OCI-LY7 (cell line): ENCODE data around the gene PWP1. TPM values are rescaled to one million over a fixed set of nuclear protein-coding genes. Genes with fewer than 3 reads are reported as not detected.

Source experiments
- BruUV-seq: library from RNA; stranded (reverse); fragments of 400-500 nt; replicated peaks from 2 replicates; lab custom pipeline; 2021; lab: Mats Ljungman, UMichigan
- CTCF ChIA-PET: fragments of 300-600 bp; sonication (Branson Sonifier 250); formaldehyde crosslinking; loops from one replicate; lab custom pipeline; 2022; ENCODE audit warnings: antibody characterized with exemption; ENCODE audit not compliant: unreplicated experiment; lab: Charles Lee
- POLR2A ChIA-PET: fragments of 300-600 bp; sonication (Branson Sonifier 250); formaldehyde crosslinking; loops from one replicate; lab custom pipeline; 2022; ENCODE audit warnings: antibody characterized with exemption; lab: Charles Lee
- DNase-seq: peaks from one replicate; pipeline ENCODE4 v3.0.0-alpha.2; 2015; ENCODE audit warnings: low spot score
- H2AFZ ChIP-seq: fragments of 200-600 bp; sonication (generic), shearing (Covaris generic); 2 replicates; pipeline ENCODE4 v1.6.1; 2014; ENCODE audit warnings: mild to moderate bottlenecking, antibody characterized with exemption, low read length, moderate library complexity
- H3K27ac ChIP-seq: fragments of 200-600 bp; sonication (generic); 2 replicates; pipeline ENCODE4 v1.5.1; 2014; ENCODE audit warnings: mixed run types, low read depth, mild to moderate bottlenecking, moderate library complexity, low read length, inconsistent platforms; ENCODE audit not compliant: poor library complexity, severe bottlenecking
- H3K36me3 ChIP-seq: fragments of 200-600 bp; sonication (generic); 2 replicates; pipeline ENCODE4 v1.6.1; 2014; ENCODE audit warnings: mild to moderate bottlenecking, antibody characterized with exemption, low read length, moderate library complexity, mixed read lengths; ENCODE audit not compliant: insufficient read depth
- H3K4me1 ChIP-seq: fragments of 200-600 bp; sonication (generic); 2 replicates; pipeline ENCODE4 v1.5.1; 2014; ENCODE audit warnings: mild to moderate bottlenecking, low read length; ENCODE audit not compliant: insufficient read depth, poor library complexity, severe bottlenecking
- H3K4me2 ChIP-seq: fragments of 200-600 bp; sonication (generic); 2 replicates; pipeline ENCODE4 v1.6.1; 2014; ENCODE audit warnings: mild to moderate bottlenecking, low read length
- H3K4me3 ChIP-seq: fragments of 200-600 bp; sonication (generic); 2 replicates; pipeline ENCODE4 v1.5.1; 2014; ENCODE audit warnings: mild to moderate bottlenecking, low read depth, low read length; ENCODE audit not compliant: poor library complexity, severe bottlenecking
- H3K79me2 ChIP-seq: fragments of 200-600 bp; sonication (generic); 2 replicates; pipeline ENCODE4 v1.6.1; 2016; ENCODE audit warnings: low read depth, mild to moderate bottlenecking, low read length, moderate library complexity, mixed read lengths; ENCODE audit not compliant: insufficient read depth
- H3K9me2 ChIP-seq: fragments of 200-600 bp; sonication (generic); 2 replicates; pipeline ENCODE4 v1.6.1; 2016; ENCODE audit warnings: mild to moderate bottlenecking, low read length, mixed read lengths; ENCODE audit not compliant: insufficient read depth
- H3K9me3 ChIP-seq: fragments of 200-600 bp; sonication (generic); 2 replicates; pipeline ENCODE4 v1.6.1; 2014; ENCODE audit warnings: mild to moderate bottlenecking, mixed run types, low read length, mixed read lengths
- H4K20me1 ChIP-seq: fragments of 200-600 bp; sonication (generic); 2 replicates; pipeline ENCODE4 v1.6.1; 2014; ENCODE audit warnings: mild to moderate bottlenecking, antibody characterized with exemption, low read length, moderate library complexity, mixed read lengths; ENCODE audit not compliant: insufficient read depth
- EZH2phosphoT487 ChIP-seq: fragments of 200-600 bp; sonication (generic); IDR thresholded peaks from 2 replicates; pipeline ENCODE4 v1.6.1; 2018; ENCODE audit warnings: low read depth, borderline replicate concordance, mild to moderate bottlenecking, mixed run types, antibody characterized with exemption, low read length, moderate library complexity, mixed read lengths
- intact Hi-C: fragments of 100-400 bp; cut with micrococcal nuclease; formaldehyde crosslinking; loops from one replicate; pipeline ENCODE4 v1.10.0; 2022; ENCODE audit not compliant: unreplicated experiment
- total RNA-seq, 2 experiments: library from RNA; depleted of rRNA in 1 of 2; stranded (reverse); fragments of >200 nt in 1 of 2; shearing (Covaris generic) in 1 of 2; gene quantifications; 2 replicates each; pipeline ENCODE4 v1.2.3, GENCODE V29; 2014 to 2022
- TF ChIP-seq, protein P1 (sequence below): fragments of 200-600 bp; sonication (generic); conservative IDR thresholded peaks from 2 replicates; pipeline ENCODE4 v1.5.1; 2014; ENCODE audit warnings: mild to moderate bottlenecking, antibody characterized with exemption, low read length, moderate library complexity, mixed read lengths

The PWP1 gene
- total RNA-seq, 2 experiments from 2014 or later: 28.2 to 44.5 TPM

DNA sequence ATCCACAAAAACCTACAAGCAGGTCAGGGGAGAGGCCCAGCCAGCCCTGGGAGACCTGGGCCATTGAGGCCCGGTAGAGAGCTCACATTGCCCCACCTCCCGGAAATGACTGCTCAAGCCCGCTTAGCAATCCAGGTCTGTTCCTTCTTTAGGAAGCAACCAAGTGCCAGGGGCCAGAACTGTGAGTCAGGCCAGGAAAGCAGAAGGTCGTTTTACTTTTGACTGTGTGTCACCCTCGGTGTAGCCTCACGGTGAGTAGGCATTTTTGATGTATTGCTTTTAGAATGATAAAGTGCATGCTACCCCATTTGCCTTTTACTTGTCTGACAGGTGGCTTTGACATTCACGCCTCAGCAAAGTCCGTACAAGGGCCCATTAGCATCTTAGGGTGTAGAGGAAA is 25.4 kb upstream of the PWP1 start:
- no peaks in the 10 kb centered on the region for H3K9me3 ChIP-seq
- TF ChIP-seq EZH2phosphoT487: no peak
- TF ChIP-seq, protein P1, sequence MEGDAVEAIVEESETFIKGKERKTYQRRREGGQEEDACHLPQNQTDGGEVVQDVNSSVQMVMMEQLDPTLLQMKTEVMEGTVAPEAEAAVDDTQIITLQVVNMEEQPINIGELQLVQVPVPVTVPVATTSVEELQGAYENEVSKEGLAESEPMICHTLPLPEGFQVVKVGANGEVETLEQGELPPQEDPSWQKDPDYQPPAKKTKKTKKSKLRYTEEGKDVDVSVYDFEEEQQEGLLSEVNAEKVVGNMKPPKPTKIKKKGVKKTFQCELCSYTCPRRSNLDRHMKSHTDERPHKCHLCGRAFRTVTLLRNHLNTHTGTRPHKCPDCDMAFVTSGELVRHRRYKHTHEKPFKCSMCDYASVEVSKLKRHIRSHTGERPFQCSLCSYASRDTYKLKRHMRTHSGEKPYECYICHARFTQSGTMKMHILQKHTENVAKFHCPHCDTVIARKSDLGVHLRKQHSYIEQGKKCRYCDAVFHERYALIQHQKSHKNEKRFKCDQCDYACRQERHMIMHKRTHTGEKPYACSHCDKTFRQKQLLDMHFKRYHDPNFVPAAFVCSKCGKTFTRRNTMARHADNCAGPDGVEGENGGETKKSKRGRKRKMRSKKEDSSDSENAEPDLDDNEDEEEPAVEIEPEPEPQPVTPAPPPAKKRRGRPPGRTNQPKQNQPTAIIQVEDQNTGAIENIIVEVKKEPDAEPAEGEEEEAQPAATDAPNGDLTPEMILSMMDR: no peak
- no peak for DNase-seq
- H3K4me1 ChIP-seq: no peaks in the 10 kb centered on the region
- no peak overlapping the region for H2AFZ ChIP-seq
- POLR2A ChIA-PET: no interaction called here
- H4K20me1 ChIP-seq: no peaks in the 10 kb centered on the region
- H3K27ac ChIP-seq: no peak overlapping the region
- no peaks in the 10 kb centered on the region for H3K36me3 ChIP-seq
- H3K4me3 ChIP-seq: no peak overlapping the region
- H3K4me2 ChIP-seq: no peak overlapping the region
- BruUV-seq: no TSS peak
- intact Hi-C loops: no loop called here
- no peaks in the 10 kb centered on the region for H3K79me2 ChIP-seq
- no peaks in the 10 kb centered on the region for H3K9me2 ChIP-seq
- CTCF ChIA-PET: no interaction called here

DNA sequence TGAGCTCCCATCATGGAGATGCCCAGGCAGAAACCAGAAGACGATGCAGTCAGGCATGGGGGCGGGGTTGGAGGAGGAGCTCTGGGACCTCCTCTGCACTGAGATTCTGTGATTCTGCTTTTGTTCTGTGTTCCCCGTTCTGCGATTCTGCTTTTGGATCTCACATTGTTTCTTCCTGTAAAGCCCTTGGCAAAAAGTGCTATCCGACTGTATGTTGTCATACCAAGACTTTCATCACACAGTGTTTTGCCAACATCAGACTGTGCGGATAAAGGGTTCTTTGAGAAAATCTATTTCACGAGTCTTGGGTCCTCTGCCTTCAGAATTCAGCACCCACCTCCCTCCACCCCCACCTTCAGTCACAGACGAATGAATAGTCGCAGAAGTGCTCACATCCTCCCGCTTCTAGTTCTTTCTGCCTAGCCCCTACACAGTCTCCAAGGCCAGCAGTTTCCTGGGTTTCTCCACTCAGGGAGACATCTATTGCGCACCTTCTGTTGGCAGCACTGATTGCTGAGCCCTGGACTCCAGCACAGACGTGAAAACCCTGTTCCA is 24.7 kb upstream of the PWP1 start:
- intact Hi-C loops: no loop called here
- Histone ChIP-seq H3K36me3 (no peaks in the 10 kb centered on the region), H3K4me3 (no peak overlapping the region), H3K79me2 (no peaks in the 10 kb centered on the region), H3K4me1 (no peaks in the 10 kb centered on the region), H3K4me2 (no peak overlapping the region), H3K9me2 (no peaks in the 10 kb centered on the region), H4K20me1 (no peaks in the 10 kb centered on the region), H3K9me3 (no peaks in the 10 kb centered on the region), H2AFZ (no peak overlapping the region), H3K27ac (no peak overlapping the region)
- POLR2A ChIA-PET: no interaction called here
- CTCF ChIA-PET: no interaction called here
- TF ChIP-seq, protein P1: no peak
- no peak for TF ChIP-seq EZH2phosphoT487
- no TSS peak for BruUV-seq
- no peak for DNase-seq

- H3K4me2 ChIP-seq: no peak overlapping the region
- no peaks in the 10 kb centered on the region for H3K9me3 ChIP-seq
- H2AFZ ChIP-seq: no peak overlapping the region
- no peak overlapping the region for H3K4me3 ChIP-seq
- no TSS peak for BruUV-seq
- ChIA-PET POLR2A (no interaction called here), CTCF (no interaction called here)
- H3K36me3 ChIP-seq: no peaks in the 10 kb centered on the region
- no peaks in the 10 kb centered on the region for H3K79me2 ChIP-seq
- no peak overlapping the region for H3K27ac ChIP-seq
- no peak for DNase-seq
- intact Hi-C loops: no loop called here
- H4K20me1 ChIP-seq: no peaks in the 10 kb centered on the region
- H3K9me2 ChIP-seq: no peaks in the 10 kb centered on the region
- no peaks in the 10 kb centered on the region for H3K4me1 ChIP-seq
- TF ChIP-seq, protein P1: no peak
- TF ChIP-seq EZH2phosphoT487: no peak
Measured at GRCh38 chr12:107661830-107662229, 23.8 kb upstream of the PWP1 start.
